Gastroesophageal sphincter (tissue), 4 donors: ENCODE data around the gene ARHGAP6. TPM values are rescaled to one million over a fixed set of nuclear protein-coding genes. Genes with fewer than 3 reads are reported as not detected.
A peak's percentile ranks its signal among the peaks of the same experiment; 100 is the strongest.

ENCODE experiments used
- ATAC-seq: fragments of 150-250 bp; one replicate; pipeline ENCODE4 v1.9.1; 2016; ENCODE audit warnings: mild to moderate bottlenecking, moderate library complexity
- H3K27ac ChIP-seq, 4 donors: fragments of 200-600 bp; sonication (generic) in 3 of 4; 1 replicate in 3 of 4; 2 replicates in 1 of 4; pipeline ENCODE4 v1.5.1; 2016 to 2019
- H3K27me3 ChIP-seq: fragments of 200-600 bp; sonication (generic); one replicate; pipeline ENCODE4 v1.5.1; 2019
- H3K36me3 ChIP-seq, 2 donors: fragments of 200-600 bp; sonication (generic); one replicate each; pipeline ENCODE4 v1.5.1; 2019; ENCODE audit warnings: control low read depth in 1 of 2
- H3K4me1 ChIP-seq, 3 donors: fragments of 200-600 bp; sonication (generic); 1 replicate in 2 of 3; 2 replicates in 1 of 3; pipeline ENCODE4 v1.5.1; 2016 to 2019; ENCODE audit warnings: control low read depth in 2 of 3
- H3K4me3 ChIP-seq, 2 donors: fragments of 200-600 bp; sonication (generic); one replicate each; pipeline ENCODE4 v1.5.1; 2019; ENCODE audit warnings: mild to moderate bottlenecking in 1 of 2, moderate library complexity in 1 of 2
- H3K9me3 ChIP-seq, 3 donors: fragments of 200-600 bp; sonication (generic); one replicate each; pipeline ENCODE4 v1.5.1; 2017 to 2019; ENCODE audit warnings: control low read depth in 2 of 3
- EP300 ChIP-seq: sonication (generic); formaldehyde crosslinking; IDR thresholded peaks from one replicate; pipeline ENCODE4 v1.6.1; 2017; ENCODE audit warnings: antibody characterized with exemption, mild to moderate bottlenecking
- POLR2A ChIP-seq, 2 donors: fragments of 450-650 bp; IDR thresholded peaks; one replicate each; pipeline ENCODE4 v1.6.1; 2017; ENCODE audit warnings: antibody characterized with exemption in 2 of 2, mild to moderate bottlenecking in 2 of 2, moderate library complexity in 1 of 2
- POLR2AphosphoS5 ChIP-seq: sonication (generic); formaldehyde crosslinking; IDR thresholded peaks from one replicate; pipeline ENCODE4 v1.6.1; 2017; ENCODE audit warnings: antibody characterized with exemption
- WGBS, 2 donors: methylation state at CpG; one replicate each; pipeline ENCODE4 v1.1.5; 2018; ENCODE audit warnings: low coverage in 1 of 2; 5-methylcytosine and 5-hydroxymethylcytosine counted together
- total RNA-seq, 4 donors: library from RNA; depleted of rRNA; stranded (reverse); fragments of >200 nt; gene quantifications; one replicate each; pipeline ENCODE4 v1.1.0, GENCODE V29; 2016
- TF ChIP-seq, protein P1 (sequence below), 4 experiments: fragments of 200-600 bp in 2 of 4; fragments of 450-650 bp in 2 of 4; sonication (generic) in 1 of 4; IDR thresholded peaks; one replicate each; pipeline ENCODE4 v1.5.1; 2017 to 2019; ENCODE audit warnings: antibody characterized with exemption in 4 of 4, mild to moderate bottlenecking in 2 of 4, moderate library complexity in 2 of 4

The ARHGAP6 gene
- total RNA-seq, 4 donors from 2014 or later: 25.2 to 35.1 (median 31.8) TPM

DNA sequence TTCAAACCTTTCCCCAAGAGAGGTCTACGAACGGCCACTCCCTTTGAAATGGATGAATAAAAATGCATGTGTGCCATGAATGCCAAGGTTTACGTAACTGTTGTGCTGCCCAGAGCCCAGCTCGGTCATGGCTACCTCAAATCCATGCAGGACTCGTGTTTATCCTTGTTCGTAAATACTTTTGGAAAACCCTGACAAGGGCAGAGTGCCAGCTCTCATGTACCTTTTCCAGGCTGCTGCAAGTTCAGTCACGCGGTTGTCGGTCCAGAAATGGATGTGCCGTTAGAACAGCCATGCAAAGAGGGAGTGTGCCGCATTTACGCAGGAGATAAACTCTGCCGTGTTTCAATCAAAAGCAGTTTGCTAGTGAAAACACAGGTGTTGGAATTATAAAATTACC, 249.1 kb downstream of the ARHGAP6 start:
- Histone ChIP-seq H3K27ac (no peak overlapping the region), H3K9me3 (no peaks in the 10 kb centered on the region), H3K4me3 (peak overlapping the region in 1 of 2 donors; percentile 6), H3K27me3 (no peaks in the 10 kb centered on the region), H3K36me3 (no peaks in the 10 kb centered on the region), H3K4me1 (peaks cover 0 to 17% (median 0%) of the 10 kb centered on the region in 3 donors)
- ATAC-seq: peak; percentile 13
- no peak for TF ChIP-seq EP300
- TF ChIP-seq, protein P1, sequence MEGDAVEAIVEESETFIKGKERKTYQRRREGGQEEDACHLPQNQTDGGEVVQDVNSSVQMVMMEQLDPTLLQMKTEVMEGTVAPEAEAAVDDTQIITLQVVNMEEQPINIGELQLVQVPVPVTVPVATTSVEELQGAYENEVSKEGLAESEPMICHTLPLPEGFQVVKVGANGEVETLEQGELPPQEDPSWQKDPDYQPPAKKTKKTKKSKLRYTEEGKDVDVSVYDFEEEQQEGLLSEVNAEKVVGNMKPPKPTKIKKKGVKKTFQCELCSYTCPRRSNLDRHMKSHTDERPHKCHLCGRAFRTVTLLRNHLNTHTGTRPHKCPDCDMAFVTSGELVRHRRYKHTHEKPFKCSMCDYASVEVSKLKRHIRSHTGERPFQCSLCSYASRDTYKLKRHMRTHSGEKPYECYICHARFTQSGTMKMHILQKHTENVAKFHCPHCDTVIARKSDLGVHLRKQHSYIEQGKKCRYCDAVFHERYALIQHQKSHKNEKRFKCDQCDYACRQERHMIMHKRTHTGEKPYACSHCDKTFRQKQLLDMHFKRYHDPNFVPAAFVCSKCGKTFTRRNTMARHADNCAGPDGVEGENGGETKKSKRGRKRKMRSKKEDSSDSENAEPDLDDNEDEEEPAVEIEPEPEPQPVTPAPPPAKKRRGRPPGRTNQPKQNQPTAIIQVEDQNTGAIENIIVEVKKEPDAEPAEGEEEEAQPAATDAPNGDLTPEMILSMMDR (IDR thresholded peaks at IDR 0.05): no peak
- no peak for TF ChIP-seq POLR2A (IDR thresholded peaks at IDR 0.05)
- no peak for TF ChIP-seq POLR2AphosphoS5
- WGBS, 2 donors: 72 to 79% methylated on average over 5 to 7 of the region's 13 CpGs

DNA sequence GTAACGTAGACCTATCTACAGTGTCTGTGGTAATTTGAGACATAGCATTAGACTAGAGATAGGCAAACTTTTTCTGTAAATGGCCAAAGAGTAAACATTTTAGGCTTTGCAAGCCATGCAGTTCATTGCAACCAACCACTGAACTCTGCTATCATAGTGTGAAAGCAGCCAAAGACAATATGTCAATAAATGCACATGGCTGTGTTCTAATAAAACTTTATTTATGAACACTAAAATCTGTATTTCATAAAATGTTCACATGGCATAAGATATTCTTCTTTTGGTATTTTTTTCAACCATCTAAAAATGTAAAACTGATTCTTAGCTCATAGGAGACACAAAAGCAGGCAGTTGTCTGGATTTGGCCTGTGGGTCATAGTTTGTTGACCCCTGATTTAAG, 251.6 kb downstream of the ARHGAP6 start:
- TF ChIP-seq, protein P1 (IDR thresholded peaks at IDR 0.05): no peak
- no peak for TF ChIP-seq POLR2A (IDR thresholded peaks at IDR 0.05)
- TF ChIP-seq EP300: no peak
- 80 to 89% methylated on average over 1 of the region's 1 CpG for WGBS, 2 donors
- Histone ChIP-seq H3K27me3 (no peaks in the 10 kb centered on the region), H3K4me3 (no peak overlapping the region), H3K36me3 (no peaks in the 10 kb centered on the region), H3K9me3 (no peaks in the 10 kb centered on the region), H3K27ac (no peak overlapping the region), H3K4me1 (peaks cover 0 to 11% (median 0%) of the 10 kb centered on the region in 3 donors)
- ATAC-seq: no peak

DNA sequence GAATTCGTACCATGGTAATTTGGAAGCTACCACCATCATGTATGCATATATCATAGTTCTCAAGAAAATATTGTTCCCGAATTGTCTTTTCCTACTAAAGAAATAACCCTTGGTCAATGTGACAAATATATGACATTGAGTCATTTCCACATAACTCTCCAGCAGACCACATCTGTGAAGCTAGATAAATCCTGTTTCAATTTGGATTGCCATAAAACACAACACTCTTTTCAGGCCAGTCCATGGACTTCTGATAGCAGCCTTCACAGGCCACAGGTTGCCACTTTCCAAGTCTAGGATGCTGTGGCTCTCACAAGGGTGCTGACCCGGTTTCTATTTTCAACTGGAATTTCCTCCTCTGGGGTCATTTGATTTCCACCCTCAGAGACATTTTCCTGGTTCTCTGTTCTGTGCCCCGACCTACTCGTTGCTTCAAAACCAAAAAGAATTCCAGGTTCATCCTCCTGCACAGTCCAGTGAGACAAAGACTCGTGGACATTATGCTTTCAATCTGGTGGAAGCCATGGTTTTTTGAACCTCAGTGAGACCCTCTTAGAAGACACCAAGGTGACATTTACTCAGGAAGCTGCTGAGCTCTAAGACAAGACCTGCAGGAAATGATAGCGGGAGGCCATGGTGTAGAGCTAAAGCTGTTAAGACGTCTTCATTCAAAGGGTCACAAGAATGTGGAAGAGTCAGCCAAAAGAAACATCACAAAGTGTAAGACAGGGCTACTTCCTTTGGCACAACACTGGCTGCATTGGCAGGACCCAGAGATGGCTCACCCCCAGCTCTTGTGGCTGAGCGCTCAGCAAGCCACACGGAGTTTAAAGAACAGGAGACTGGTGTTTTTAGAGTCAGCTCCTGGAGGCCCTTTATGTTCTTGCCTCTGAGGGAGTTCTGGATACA, 252.8 kb downstream of the ARHGAP6 start:
- no peaks in the 10 kb centered on the region for H3K9me3 ChIP-seq
- ATAC-seq: peak; percentile 41
- H3K27me3 ChIP-seq: no peaks in the 10 kb centered on the region
- H3K4me3 ChIP-seq: no peak overlapping the region
- no peak for TF ChIP-seq EP300
- no peak for TF ChIP-seq POLR2AphosphoS5
- TF ChIP-seq, protein P1 (IDR thresholded peaks at IDR 0.05): no peak
- no peak for TF ChIP-seq POLR2A (IDR thresholded peaks at IDR 0.05)
- peaks cover 0 to 11% (median 0%) of the 10 kb centered on the region in 3 donors for H3K4me1 ChIP-seq
- no peaks in the 10 kb centered on the region for H3K36me3 ChIP-seq
- H3K27ac ChIP-seq: no peak overlapping the region
- 63 to 93% methylated on average over 2 to 8 of the region's 10 CpGs for WGBS, 2 donors

DNA sequence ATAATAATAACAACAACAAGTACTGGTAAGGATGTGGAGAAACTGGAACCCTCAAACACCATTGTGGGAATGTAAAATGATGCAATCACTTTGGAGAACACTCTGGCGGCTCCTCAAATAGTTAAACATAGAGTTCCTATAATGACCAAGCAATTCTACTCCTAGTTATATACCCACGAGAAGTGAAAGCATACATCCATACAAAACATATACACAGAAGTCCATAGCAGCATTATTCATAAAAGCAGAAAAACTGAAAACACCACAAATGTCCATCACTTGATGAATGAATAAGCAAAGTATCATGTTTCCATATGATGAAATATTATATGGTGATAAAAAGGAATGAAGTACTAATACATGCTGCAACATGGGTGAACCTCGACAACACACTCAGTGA, 255.8 kb downstream of the ARHGAP6 start:
- Histone ChIP-seq H3K4me1 (peaks cover 0 to 18% (median 0%) of the 10 kb centered on the region in 3 donors), H3K4me3 (no peak overlapping the region), H3K36me3 (no peaks in the 10 kb centered on the region), H3K27me3 (no peaks in the 10 kb centered on the region), H3K27ac (no peak overlapping the region), H3K9me3 (no peaks in the 10 kb centered on the region)
- no peak for ATAC-seq
- WGBS, 2 donors: 72 to 100% methylated on average over 3 of the region's 3 CpGs
- no peak for TF ChIP-seq POLR2AphosphoS5
- TF ChIP-seq POLR2A (IDR thresholded peaks at IDR 0.05): no peak
- TF ChIP-seq, protein P1 (IDR thresholded peaks at IDR 0.05): no peak
- no peak for TF ChIP-seq EP300

DNA sequence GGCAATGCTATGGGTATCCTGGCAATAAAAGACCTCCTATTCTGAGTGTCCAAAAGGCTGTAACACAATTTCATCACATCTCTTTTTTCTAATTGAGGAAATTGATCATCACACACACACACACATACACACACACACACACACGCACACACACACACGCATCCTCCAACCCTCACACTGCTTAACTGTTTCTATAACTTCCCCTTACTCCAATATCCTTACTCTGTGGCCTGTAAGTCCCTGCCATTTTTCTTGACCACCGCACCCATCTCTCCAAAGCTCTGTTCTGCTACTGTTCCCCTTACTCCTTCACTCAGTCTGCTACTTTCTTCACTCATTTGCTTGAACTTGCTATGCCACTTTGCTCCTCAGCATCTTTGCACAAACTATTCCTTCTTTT, 256.9 kb downstream of the ARHGAP6 start:
- no peaks in the 10 kb centered on the region for H3K36me3 ChIP-seq
- H3K9me3 ChIP-seq: no peaks in the 10 kb centered on the region
- ATAC-seq: no peak
- WGBS, 2 donors: 75 to 100% methylated on average over 3 of the region's 3 CpGs
- no peaks in the 10 kb centered on the region for H3K27me3 ChIP-seq
- TF ChIP-seq, protein P1 (IDR thresholded peaks at IDR 0.05): no peak
- TF ChIP-seq POLR2A (IDR thresholded peaks at IDR 0.05): no peak
- no peak for TF ChIP-seq POLR2AphosphoS5
- TF ChIP-seq EP300: no peak
- no peak overlapping the region for H3K27ac ChIP-seq
- H3K4me3 ChIP-seq: no peak overlapping the region
- peaks cover 0 to 23% (median 0%) of the 10 kb centered on the region in 3 donors for H3K4me1 ChIP-seq
